DND-41 (cell line): ENCODE data around the gene NID2.

ENCODE experiments used
- ATAC-seq: fragments of 200-7000 bp; cut with Tn5 transposase; 3 replicates; pipeline ENCODE4 v1.9.1; 2021; ENCODE audit warnings: low read depth; ENCODE audit not compliant: insufficient read depth
- DNase-seq: peaks from one replicate; pipeline ENCODE4 v3.0.0-alpha.2; 2020
- H2AFZ ChIP-seq: 2 replicates; pipeline ENCODE4 v1.6.0; 2012; ENCODE audit warnings: low read depth, low read length
- H3K27ac ChIP-seq: 2 replicates; pipeline ENCODE4 v1.5.1; 2012; ENCODE audit warnings: low read length, inconsistent platforms
- H3K27me3 ChIP-seq: fragments of 200-600 bp; sonication (generic); 2 replicates; pipeline ENCODE4 v1.6.0; 2012; ENCODE audit warnings: low read length, mild to moderate bottlenecking, inconsistent platforms; ENCODE audit not compliant: insufficient read depth, poor library complexity
- H3K36me3 ChIP-seq: 2 replicates; pipeline ENCODE4 v1.5.1; 2012; ENCODE audit warnings: low read length, inconsistent platforms; ENCODE audit not compliant: insufficient read depth
- H3K4me1 ChIP-seq: 2 replicates; pipeline ENCODE4 v1.5.1; 2012; ENCODE audit warnings: mild to moderate bottlenecking, low read length; ENCODE audit not compliant: insufficient read depth
- H3K4me2 ChIP-seq: 2 replicates; pipeline ENCODE4 v1.6.0; 2012; ENCODE audit warnings: mild to moderate bottlenecking, moderate library complexity, low read length, inconsistent platforms; ENCODE audit not compliant: insufficient read depth
- H3K4me3 ChIP-seq, 2 experiments: fragments of 200-600 bp in 1 of 2; shearing (Covaris generic) in 1 of 2; 2 replicates each; pipeline ENCODE4 v1.5.1; 2012 to 2016; ENCODE audit warnings: inconsistent platforms in 2 of 2, low read length in 2 of 2, mild to moderate bottlenecking in 2 of 2, low read depth in 1 of 2, moderate library complexity in 1 of 2
- H3K79me2 ChIP-seq: 2 replicates; pipeline ENCODE4 v1.6.0; 2012; ENCODE audit warnings: low read length, inconsistent platforms; ENCODE audit not compliant: insufficient read depth
- H3K9ac ChIP-seq: 2 replicates; pipeline ENCODE4 v1.6.0; 2012; ENCODE audit warnings: low read depth, mild to moderate bottlenecking, inconsistent platforms, low read length, moderate library complexity
- H3K9me3 ChIP-seq: 2 replicates; pipeline ENCODE4 v1.5.1; 2012; ENCODE audit warnings: low read length, moderate library complexity, mild to moderate bottlenecking, inconsistent platforms; ENCODE audit not compliant: insufficient read depth, severe bottlenecking
- H4K20me1 ChIP-seq: 2 replicates; pipeline ENCODE4 v1.6.0; 2012; ENCODE audit warnings: low read length; ENCODE audit not compliant: insufficient read depth
- CTCF ChIP-seq: IDR thresholded peaks from 2 replicates; pipeline ENCODE4 v1.5.1; 2012; ENCODE audit warnings: borderline replicate concordance, low read length, moderate library complexity, mild to moderate bottlenecking; ENCODE audit not compliant: poor library complexity, severe bottlenecking; ENCODE audit errors: extremely low read depth
- EZH2 ChIP-seq: IDR thresholded peaks from 3 replicates; pipeline ENCODE4 v1.6.1; 2012; ENCODE audit warnings: borderline replicate concordance, low read depth, mild to moderate bottlenecking, moderate library complexity, low read length, inconsistent platforms; ENCODE audit not compliant: severe bottlenecking

Gene NID2

GRCh38 chr14:52052288-52052943 lies 16.4 kb downstream of the NID2 start:
- ATAC-seq (no peak), DNase-seq (no peak)
- Histone ChIP-seq H3K27me3 (no peaks in the 10 kb centered on the region), H3K9me3 (no peaks in the 10 kb centered on the region), H3K27ac (no peak overlapping the region), H3K4me1 (no peaks in the 10 kb centered on the region), H2AFZ (no peak overlapping the region), H3K36me3 (no peaks in the 10 kb centered on the region), H3K4me3 (no peak overlapping the region), H3K9ac (no peak overlapping the region), H4K20me1 (no peaks in the 10 kb centered on the region), H3K79me2 (no peaks in the 10 kb centered on the region), H3K4me2 (no peak overlapping the region)
- TF ChIP-seq CTCF (no peak), EZH2 (no peak)

DNA sequence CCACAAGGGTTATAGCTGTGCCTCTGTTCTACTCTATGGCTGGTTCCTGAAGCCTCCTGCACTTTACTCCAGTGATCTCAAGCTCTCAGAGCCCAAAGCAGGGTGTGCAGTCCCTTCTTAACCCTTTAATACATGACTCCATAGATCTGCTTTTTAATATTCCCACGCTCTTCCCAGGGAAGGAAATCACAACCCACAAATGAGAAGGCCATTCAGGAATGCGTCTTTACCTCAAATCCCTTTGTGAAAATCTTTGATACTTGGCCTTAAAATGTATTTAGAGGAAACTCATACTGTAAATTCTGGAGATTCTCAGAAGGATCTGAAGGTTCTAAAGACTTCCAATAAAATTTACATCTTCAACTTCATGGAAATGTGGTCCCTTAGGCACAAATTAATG lies 17.0 kb downstream of the NID2 start:
- no peaks in the 10 kb centered on the region for H3K27me3 ChIP-seq
- H3K9ac ChIP-seq = no peak overlapping the region
- no peak overlapping the region for H3K4me2 ChIP-seq
- no peaks in the 10 kb centered on the region for H3K4me1 ChIP-seq
- TF ChIP-seq EZH2 (no peak), CTCF (no peak)
- no peaks in the 10 kb centered on the region for H3K9me3 ChIP-seq
- ATAC-seq (no peak), DNase-seq (no peak)
- no peak overlapping the region for H3K4me3 ChIP-seq
- no peaks in the 10 kb centered on the region for H4K20me1 ChIP-seq
- H2AFZ ChIP-seq = no peak overlapping the region
- H3K79me2 ChIP-seq = no peaks in the 10 kb centered on the region
- no peaks in the 10 kb centered on the region for H3K36me3 ChIP-seq
- no peak overlapping the region for H3K27ac ChIP-seq

- ATAC-seq = no peak
Measured at GRCh38 chr14:52051251-52051650, 17.6 kb downstream of the NID2 start.

More at GRCh38 chr14:52051251-52051650, 17.6 kb downstream of the NID2 start:
- Histone ChIP-seq H4K20me1 (no peaks in the 10 kb centered on the region), H3K4me2 (no peak overlapping the region), H3K9ac (no peak overlapping the region), H3K9me3 (no peaks in the 10 kb centered on the region), H3K27ac (no peak overlapping the region), H3K27me3 (no peaks in the 10 kb centered on the region), H3K79me2 (no peaks in the 10 kb centered on the region), H3K36me3 (no peaks in the 10 kb centered on the region), H2AFZ (no peak overlapping the region), H3K4me1 (no peaks in the 10 kb centered on the region), H3K4me3 (no peak overlapping the region)
- no peak for DNase-seq
- TF ChIP-seq CTCF = no peak
- no peak for TF ChIP-seq EZH2
